Eye (tissue), 1 donor: Measurements from ENCODE around the gene GPR160.

Source experiments
- DNase-seq: peaks from one replicate; pipeline ENCODE4 v3.0.0-alpha.2; 2015

The GPR160 gene

DNA sequence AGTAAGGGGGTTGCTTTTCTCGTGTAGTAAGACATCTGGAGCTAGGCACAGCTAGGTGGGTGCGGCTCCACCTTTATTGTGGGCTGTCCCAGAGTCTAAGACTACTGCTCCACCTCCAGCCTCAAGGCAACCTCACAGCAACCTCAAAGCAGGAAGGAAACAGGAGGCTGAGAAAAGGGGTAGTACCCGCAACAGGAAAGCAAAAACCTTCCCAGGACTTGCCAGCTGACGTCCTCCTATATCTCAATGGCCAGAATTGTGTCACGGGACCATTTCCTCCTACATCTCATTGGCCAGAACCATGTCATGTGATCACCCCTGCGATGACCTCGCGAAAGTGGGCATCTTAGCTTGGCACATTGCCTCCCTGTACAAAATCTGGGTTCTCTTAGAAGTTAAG, 4.3 kb upstream of the GPR160 start:
- DNase-seq = no peak

- peak; percentile 65 for DNase-seq
Observed at GRCh38 chr3:170038434-170039110, 777 bp downstream of the GPR160 start.

DNA sequence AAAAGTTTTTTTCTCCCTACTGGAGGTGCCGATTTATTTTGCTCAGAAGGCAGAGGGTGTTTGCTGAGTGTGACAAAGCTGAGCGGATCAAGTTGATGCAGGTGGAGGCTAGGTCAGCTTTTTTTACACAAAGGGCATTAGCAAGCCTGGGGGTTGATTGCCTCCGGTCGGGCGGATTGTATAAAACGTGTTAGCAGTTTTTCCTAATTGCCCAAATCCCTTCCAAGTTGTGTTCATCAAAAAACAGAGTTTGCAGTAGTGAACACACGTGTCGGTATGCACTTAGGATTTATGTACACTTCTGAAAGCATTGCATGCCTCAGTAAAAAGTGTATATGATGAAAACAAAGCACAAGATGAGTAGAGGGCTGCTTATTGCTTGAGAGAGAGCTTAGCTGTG, 2.6 kb downstream of the GPR160 start:
- DNase-seq = peak; percentile 24

DNA sequence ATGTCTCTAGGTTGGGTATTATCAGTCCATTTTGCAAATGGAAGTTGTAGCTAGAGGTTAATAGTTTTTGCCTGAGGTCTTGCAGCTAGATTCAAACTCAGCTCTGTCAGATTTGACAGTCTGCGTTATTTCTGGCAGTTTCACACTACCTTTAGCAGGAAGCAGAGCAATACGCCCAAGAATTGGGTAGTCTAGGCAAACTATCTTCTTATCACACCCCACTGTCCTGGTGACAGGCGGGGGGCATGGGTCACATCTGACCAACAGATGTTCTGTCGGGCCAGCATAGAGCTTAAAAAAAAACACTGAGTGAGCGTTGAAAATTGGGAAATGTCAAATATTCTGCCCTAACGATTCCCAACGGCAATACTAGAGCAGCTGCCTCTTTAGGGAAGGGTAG, 5.7 kb downstream of the GPR160 start:
- DNase-seq = no peak

GRCh38 chr3:170044271-170044670, 6.5 kb downstream of the GPR160 start:
- no peak for DNase-seq

GRCh38 chr3:170044795-170045244, 7.0 kb downstream of the GPR160 start:
- no peak for DNase-seq

GRCh38 chr3:170046269-170047132, 8.7 kb downstream of the GPR160 start:
- DNase-seq = no peak

- no peak for DNase-seq
Observed at GRCh38 chr3:170047133-170047404, 9.3 kb downstream of the GPR160 start.

DNA sequence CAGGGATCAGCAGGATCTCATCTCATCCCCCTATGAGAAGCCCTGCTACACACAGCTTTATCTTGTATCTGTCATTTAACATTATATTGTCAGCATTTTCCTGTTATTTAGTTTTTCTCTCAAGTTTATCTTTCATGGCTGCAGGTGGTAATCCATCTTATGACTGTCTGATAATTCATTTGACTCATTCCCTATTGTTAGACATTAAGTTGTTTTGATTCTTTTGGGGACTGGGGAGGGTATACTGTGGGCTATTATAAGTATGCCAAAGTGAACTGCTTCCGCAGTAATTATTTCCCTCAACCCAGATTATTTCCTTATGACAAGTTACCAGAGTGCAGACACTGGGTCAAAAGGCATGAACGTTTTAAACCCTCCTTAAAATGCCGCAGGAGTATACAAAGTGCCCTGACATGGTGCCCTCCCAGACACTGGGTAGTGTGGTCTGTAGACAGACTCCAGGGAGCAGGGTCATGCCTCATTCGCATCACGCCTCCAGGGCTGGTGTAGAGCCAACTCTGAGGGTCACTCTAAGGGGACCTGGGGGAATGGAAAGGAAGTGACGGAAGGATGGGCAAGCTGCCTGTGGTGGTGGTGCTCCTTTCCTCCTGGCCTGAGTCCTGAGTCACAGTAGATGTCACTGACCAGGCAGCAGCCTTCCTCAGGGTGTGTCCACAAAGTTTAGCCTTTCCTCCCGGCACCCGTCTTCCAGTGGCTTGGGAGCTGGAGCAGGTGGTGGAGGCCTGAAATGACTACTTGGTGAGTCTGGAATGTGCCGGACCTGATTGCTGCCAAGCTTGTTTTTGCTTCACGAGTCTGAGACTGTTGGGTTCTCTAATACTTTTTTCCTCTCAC, 11.6 kb downstream of the GPR160 start:
- DNase-seq = no peak

- no peak for DNase-seq
Observed at GRCh38 chr3:170050753-170051152, 13.0 kb downstream of the GPR160 start.

GRCh38 chr3:170052398-170052797, 14.6 kb downstream of the GPR160 start:
- no peak for DNase-seq

DNA sequence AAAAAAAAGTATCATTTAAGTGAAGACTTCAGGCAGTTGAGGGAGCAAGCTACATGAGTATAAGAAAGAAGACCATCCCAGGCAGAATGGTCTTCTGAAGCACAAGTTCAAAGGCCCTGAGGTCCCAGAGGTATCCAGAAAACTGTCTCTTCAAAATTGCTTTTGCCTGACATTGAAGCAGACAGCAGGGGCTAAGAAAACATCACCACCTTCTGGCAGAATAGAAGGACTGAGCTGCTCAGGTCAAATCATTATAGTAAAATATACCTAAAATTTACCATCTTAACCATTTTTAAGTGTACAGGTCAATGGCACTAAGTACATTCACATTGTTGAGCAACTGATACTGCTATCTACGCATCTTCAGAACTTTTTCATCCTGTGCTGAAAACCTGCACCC, 16.4 kb downstream of the GPR160 start:
- no peak for DNase-seq

- no peak for DNase-seq
Observed at GRCh38 chr3:170055209-170055608, 17.4 kb downstream of the GPR160 start.

GRCh38 chr3:170056710-170057454, 19.1 kb downstream of the GPR160 start:
- no peak for DNase-seq

DNA sequence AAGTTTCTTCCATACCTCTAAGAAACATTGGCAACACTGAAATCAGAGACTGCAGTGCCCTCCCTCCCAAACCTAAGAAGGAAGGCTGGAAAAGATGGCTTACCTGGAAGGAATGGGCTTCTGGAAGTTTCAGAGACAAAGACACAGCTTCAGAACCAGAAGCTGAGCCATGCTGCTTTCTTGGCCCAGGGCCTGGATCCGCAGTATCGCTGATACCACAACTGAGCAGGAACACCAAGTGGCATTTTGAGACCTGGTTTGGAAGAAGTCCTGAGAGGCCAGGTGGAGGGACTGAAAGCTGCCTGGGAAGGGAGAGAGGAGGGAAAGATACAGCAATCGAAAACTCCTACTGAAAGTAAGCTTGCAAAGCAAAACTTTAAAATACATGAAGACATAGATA, 19.8 kb downstream of the GPR160 start:
- DNase-seq = no peak

DNA sequence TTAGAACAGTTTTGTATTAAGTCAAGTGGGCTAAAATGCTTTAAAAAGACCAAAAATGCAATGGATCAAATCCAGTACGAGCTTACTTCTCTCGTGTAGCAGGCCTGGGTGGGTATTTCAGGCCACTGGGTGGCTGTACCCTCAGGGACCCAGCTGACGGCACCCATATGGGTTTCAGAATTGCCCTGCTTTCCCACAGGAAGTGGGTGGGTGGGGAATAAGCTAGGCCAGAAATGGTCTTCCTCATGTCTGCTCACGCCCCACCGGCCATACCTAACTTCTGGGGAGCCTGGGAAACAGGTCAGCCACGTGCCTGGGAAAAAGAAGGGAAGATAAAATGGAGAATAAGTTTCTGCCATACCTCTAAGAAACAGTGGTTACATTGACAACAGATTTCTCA, 20.3 kb downstream of the GPR160 start:
- no peak for DNase-seq

DNA sequence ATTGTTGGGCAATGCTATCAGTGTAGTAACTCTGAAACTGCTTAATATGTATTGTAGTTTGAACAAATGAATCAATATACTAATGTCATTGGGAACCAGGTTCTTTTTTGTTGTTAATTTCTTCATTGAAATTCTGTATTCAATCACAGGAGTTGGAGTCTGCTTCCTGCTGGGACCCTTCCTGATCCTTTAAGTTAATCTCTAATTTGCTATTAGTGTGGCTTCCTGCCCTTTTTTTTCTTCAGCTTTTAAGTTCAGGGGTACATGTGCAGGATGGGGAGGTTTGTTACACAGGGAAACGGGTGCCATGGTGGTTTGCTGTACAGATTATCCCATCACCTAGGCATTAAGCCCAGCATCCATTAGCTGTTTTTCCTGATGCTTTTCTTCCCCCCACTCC, 21.7 kb downstream of the GPR160 start:
- DNase-seq = no peak

DNA sequence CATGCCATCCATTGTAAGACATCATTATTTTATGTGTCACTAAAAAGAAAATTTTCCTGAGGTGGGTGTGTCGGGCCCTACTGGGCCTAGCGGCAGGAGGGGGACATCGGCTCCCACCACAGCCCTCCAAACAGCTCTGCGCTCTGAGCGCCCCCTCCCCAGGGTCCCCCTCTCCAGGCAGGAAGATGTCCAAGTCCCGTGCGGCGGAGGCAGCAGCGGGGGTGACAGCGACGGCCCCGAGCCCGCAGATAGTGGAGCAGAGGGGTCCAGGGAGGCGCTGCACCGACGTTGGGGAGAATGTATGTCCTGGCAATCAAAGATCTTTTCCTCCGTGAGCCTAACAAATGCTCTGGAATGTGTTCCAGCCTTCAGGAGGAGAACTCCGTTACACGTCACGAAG, 24.3 kb downstream of the GPR160 start:
- DNase-seq = no peak

DNA sequence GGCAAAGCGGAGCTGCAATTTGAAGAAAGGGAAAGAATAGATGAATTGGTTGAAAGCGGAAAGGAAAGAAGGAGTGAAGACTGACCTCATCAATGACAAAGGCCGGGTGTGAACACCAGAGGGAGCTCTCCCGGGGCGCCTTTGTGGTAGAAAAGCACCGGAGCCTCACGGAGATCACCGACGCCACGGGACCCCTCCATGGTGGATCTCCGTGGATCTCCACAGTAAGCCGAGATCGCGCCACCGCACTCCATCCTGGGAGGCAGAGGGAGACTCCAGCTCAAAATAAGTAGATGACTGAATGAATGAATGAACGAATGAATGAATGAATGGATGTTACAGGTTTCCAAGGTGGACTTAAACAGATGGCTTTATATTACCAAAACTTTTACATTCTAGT, 25.0 kb downstream of the GPR160 start:
- no peak for DNase-seq

- DNase-seq = no peak
Observed at GRCh38 chr3:170063691-170064090, 25.9 kb downstream of the GPR160 start.

DNA sequence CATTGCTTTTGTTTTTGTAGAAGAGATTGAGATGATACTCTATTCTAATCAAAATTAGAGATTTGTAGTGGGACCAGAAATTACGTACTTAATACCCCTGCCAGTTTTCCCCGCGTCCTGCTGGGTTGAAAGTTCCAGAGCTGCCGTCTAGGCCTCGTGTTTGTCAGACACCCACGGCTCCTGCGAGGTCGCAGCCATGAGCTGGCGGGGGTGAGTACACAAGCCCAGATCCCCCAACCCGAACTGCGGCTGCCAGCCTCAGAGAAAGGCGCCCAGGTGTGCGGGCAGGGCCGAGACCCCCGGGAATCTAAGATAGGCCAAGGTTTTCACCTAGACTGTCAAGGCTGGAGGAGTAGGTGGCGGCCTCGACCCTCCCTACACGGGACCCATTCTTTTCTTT, 26.3 kb downstream of the GPR160 start:
- no peak for DNase-seq

- DNase-seq = no peak
Observed at GRCh38 chr3:170075441-170076091, 37.8 kb downstream of the GPR160 start.
